Stimulated activated naive CD4-positive, alpha-beta T cell treated with Interleukin-2 at 50 U/mL for 16 hours (primary cell): ENCODE results near the gene CABP7.
"Not testable (repeated sequence)": the region's sequence is repeated elsewhere in the genome, so short reads cannot be mapped to it uniquely, and the experiment has no call there.

Experiments
- DNase-seq: peaks from one replicate; lab custom pipeline; 2025; lab: John Stamatoyannopoulos, UW

Gene CABP7

GRCh38 chr22:29748248-29748893 lies 28.6 kb downstream of the CABP7 start:
- DNase-seq: no peak

GRCh38 chr22:29750029-29750428 lies 30.2 kb downstream of the CABP7 start:
- DNase-seq: no peak

- no peak for DNase-seq
These were observed 31.0 kb downstream of the CABP7 start for GRCh38 chr22:29750559-29751538.

GRCh38 chr22:29751669-29752068 lies 31.9 kb downstream of the CABP7 start:
- DNase-seq: no peak

GRCh38 chr22:29753808-29754657 lies 34.2 kb downstream of the CABP7 start:
- DNase-seq: no peak

GRCh38 chr22:29754658-29755395 lies 35.0 kb downstream of the CABP7 start:
- not testable (repeated sequence) for DNase-seq

GRCh38 chr22:29755889-29756288 lies 36.1 kb downstream of the CABP7 start:
- no peak for DNase-seq

GRCh38 chr22:29756341-29756740 lies 36.5 kb downstream of the CABP7 start:
- no peak for DNase-seq

- DNase-seq: no peak
These were observed 37.3 kb downstream of the CABP7 start for GRCh38 chr22:29757096-29757495.

GRCh38 chr22:29758068-29758622 lies 38.3 kb downstream of the CABP7 start:
- DNase-seq: no peak

- no peak for DNase-seq
These were observed 39.2 kb downstream of the CABP7 start for GRCh38 chr22:29758959-29759358.

- DNase-seq: no peak
These were observed 42.5 kb downstream of the CABP7 start for GRCh38 chr22:29762263-29762662.

- peak; percentile 20 for DNase-seq
These were observed 46.3 kb downstream of the CABP7 start for GRCh38 chr22:29765905-29766631.

- peak; percentile 92 for DNase-seq
These were observed 46.9 kb downstream of the CABP7 start, which contains the start of gene ZMAT5 for GRCh38 chr22:29766632-29767170. Gene ZMAT5, minus strand, starts transcription at chr22:29767007. Its CDS starts 18,463 bp downstream, at chr22:29748544.

GRCh38 chr22:29767171-29768051 lies 47.6 kb downstream of the CABP7 start, which contains the start of gene UQCR10:
Gene UQCR10, plus strand, starts transcription at chr22:29767369. Its CDS starts 30 bp downstream, at chr22:29767399.
- DNase-seq: peak; percentile 90

- DNase-seq: no peak
These were observed 48.4 kb downstream of the CABP7 start for GRCh38 chr22:29768052-29768693.

GRCh38 chr22:29769723-29770321 lies 50.0 kb downstream of the CABP7 start:
- no peak for DNase-seq

GRCh38 chr22:29772170-29772641 lies 52.4 kb downstream of the CABP7 start:
- no peak for DNase-seq
